Transverse colon (tissue), 4 donors: ENCODE measurements around the gene PARP1. TPM values are rescaled to one million over a fixed set of nuclear protein-coding genes. Genes with fewer than 3 reads are reported as not detected.

Experiments
- DNase-seq: peaks from one replicate; pipeline ENCODE4 v3.0.0-alpha.2; 2019
- H3K27ac ChIP-seq, 4 donors: fragments of 200-600 bp; sonication (generic); 2 replicates each; pipeline ENCODE4 v1.5.1; 2016 to 2018; ENCODE audit warnings: inconsistent platforms in 4 of 4
- H3K27me3 ChIP-seq: fragments of 200-600 bp; sonication (generic); 2 replicates; pipeline ENCODE4 v1.5.1; 2017; ENCODE audit warnings: inconsistent platforms
- H3K36me3 ChIP-seq, 4 donors: fragments of 200-600 bp; sonication (generic); 2 replicates each; pipeline ENCODE4 v1.5.1; 2017 to 2019; ENCODE audit warnings: inconsistent platforms in 4 of 4
- H3K4me1 ChIP-seq, 4 donors: fragments of 200-600 bp; sonication (generic); 2 replicates each; pipeline ENCODE4 v1.5.1; 2017 to 2020; ENCODE audit warnings: inconsistent platforms in 4 of 4
- H3K4me3 ChIP-seq, 4 donors: fragments of 200-600 bp; sonication (generic); 1 replicate in 1 of 4; 2 replicates in 3 of 4; pipeline versions ENCODE4 v1.5.1 to v1.6.1; 2017 to 2019; ENCODE audit warnings: inconsistent platforms in 4 of 4
- H3K9me3 ChIP-seq, 2 donors: fragments of 200-600 bp; sonication (generic); 2 replicates each; pipeline ENCODE4 v1.5.1; 2017 to 2019; ENCODE audit warnings: inconsistent platforms in 2 of 2
- CTCF ChIP-seq, 5 experiments: fragments of 200-600 bp in 3 of 5; fragments of 450-650 bp in 2 of 5; sonication (generic) in 3 of 5; IDR thresholded peaks; 1 replicate in 2 of 5; 2 replicates in 3 of 5; pipeline ENCODE4 v1.5.1; 2016 to 2017; ENCODE audit warnings: antibody characterized with exemption in 5 of 5, inconsistent platforms in 3 of 5, mild to moderate bottlenecking in 2 of 5, moderate library complexity in 1 of 5
- EP300 ChIP-seq: sonication (generic); formaldehyde crosslinking; IDR thresholded peaks from one replicate; pipeline ENCODE4 v1.6.1; 2017; ENCODE audit warnings: antibody characterized with exemption, low read depth
- POLR2A ChIP-seq: fragments of 450-650 bp; IDR thresholded peaks from one replicate; pipeline ENCODE4 v1.6.1; 2016; ENCODE audit warnings: antibody characterized with exemption, mild to moderate bottlenecking, moderate library complexity
- POLR2AphosphoS5 ChIP-seq, 3 donors: sonication (generic); formaldehyde crosslinking; IDR thresholded peaks; one replicate each; pipeline ENCODE4 v1.6.1; 2016; ENCODE audit warnings: antibody characterized with exemption in 3 of 3
- WGBS, 2 donors: methylation state at CpG; one replicate each; pipeline ENCODE4 v1.1.5; 2018; ENCODE audit warnings: low coverage in 1 of 2; 5-methylcytosine and 5-hydroxymethylcytosine counted together
- in situ Hi-C, 4 donors: fragments of 200-750 bp; cut with MboI; loops; one replicate each; pipeline versions ENCODE4 v1.15.0 to v1.15.1; 2017; ENCODE audit warnings: low sequenced_read_pairs in 3 of 4, low pct_ligation_motif_present in 1 of 4, low pct_unique_long_range_greater_than_20kb in 1 of 4
- intact Hi-C: fragments of 100-400 bp; cut with DNase I; formaldehyde crosslinking; loops from one replicate; pipeline ENCODE4 v1.15.1; 2023; ENCODE audit warnings: low total_unique reads
- total RNA-seq, 4 donors: library from RNA; depleted of rRNA; stranded (reverse); fragments of >200 nt; gene quantifications; one replicate each; pipeline ENCODE4 v1.1.0, GENCODE V29; 2016

Gene PARP1
- 10 to 100 TPM; 23.2 to 74.4 (median 38.0) TPM for total RNA-seq

GRCh38 chr1:226407497-226408284 is at the start of gene PARP1:
PARP1 (minus strand) TSS chr1:226408093; CDS start chr1:226407929, 164 bp downstream.
- Histone ChIP-seq H3K27ac (peak within 1 kb of the TSS; percentile 85 to 95 (median 92)), H3K9me3 (no peaks in the 10 kb centered on the region), H3K36me3 (no peaks in the 10 kb centered on the region), H3K4me3 (peak within 1 kb of the TSS; percentile 58 to 90 (median 76)), H3K4me1 (peaks cover 17 to 45% (median 34%) of the 10 kb centered on the region in 4 donors), H3K27me3 (no peaks in the 10 kb centered on the region)
- intact Hi-C loops = no loop called here
- WGBS, 2 donors = 0 to 1% methylated on average over 11 to 55 of the region's 90 CpGs
- TF ChIP-seq POLR2A (peak; percentile 65), CTCF (IDR thresholded peaks at IDR 0.05) (peak in 4 of 5 experiments; percentile 32 to 85 (median 74)), POLR2AphosphoS5 (IDR thresholded peaks at IDR 0.05) (peak; percentile 82 to 91 (median 85)), EP300 (no peak)
- peak; percentile 90 for DNase-seq
- in situ Hi-C loops = loop anchor here in 3 of 4 donors (25.0 kb wide), 2 partner anchors 205 to 430 kb away; no protein-coding TSS in a partner anchor

GRCh38 chr1:226457307-226457712 is 49.4 kb upstream of the PARP1 start:
- no peak overlapping the region for H3K4me3 ChIP-seq
- intact Hi-C loops = no loop called here
- WGBS, 2 donors = 68 to 72% methylated on average over 5 to 14 of the region's 14 CpGs
- no peaks in the 10 kb centered on the region for H3K4me1 ChIP-seq
- H3K9me3 ChIP-seq = no peaks in the 10 kb centered on the region
- TF ChIP-seq POLR2AphosphoS5 (IDR thresholded peaks at IDR 0.05) (no peak), CTCF (IDR thresholded peaks at IDR 0.05) (peak in 1 of 5 experiments; percentile 3)
- no peaks in the 10 kb centered on the region for H3K36me3 ChIP-seq
- no peaks in the 10 kb centered on the region for H3K27me3 ChIP-seq
- in situ Hi-C loops = no loop called here
- H3K27ac ChIP-seq = no peak overlapping the region
- DNase-seq = peak; percentile 11

GRCh38 chr1:226455843-226456242 is 48.0 kb upstream of the PARP1 start:
- in situ Hi-C loops = no loop called here
- no peaks in the 10 kb centered on the region for H3K4me1 ChIP-seq
- H3K27me3 ChIP-seq = no peaks in the 10 kb centered on the region
- no peak for TF ChIP-seq POLR2A
- no peak for TF ChIP-seq EP300
- TF ChIP-seq CTCF (IDR thresholded peaks at IDR 0.05) = no peak
- TF ChIP-seq POLR2AphosphoS5 (IDR thresholded peaks at IDR 0.05) = no peak
- no peak overlapping the region for H3K27ac ChIP-seq
- H3K4me3 ChIP-seq = no peak overlapping the region
- H3K9me3 ChIP-seq = no peaks in the 10 kb centered on the region
- no peaks in the 10 kb centered on the region for H3K36me3 ChIP-seq
- DNase-seq = no peak
- intact Hi-C loops = no loop called here
- 93% methylated on average over 5 to 10 of the region's 10 CpGs for WGBS, 2 donors

- intact Hi-C loops (no loop called here), in situ Hi-C loops (no loop called here)
- no peaks in the 10 kb centered on the region for H3K4me1 ChIP-seq
- no peaks in the 10 kb centered on the region for H3K36me3 ChIP-seq
- WGBS, 2 donors = 62 to 67% methylated on average over 1 to 2 of the region's 2 CpGs
- H3K27me3 ChIP-seq = no peaks in the 10 kb centered on the region
- H3K4me3 ChIP-seq = no peak overlapping the region
- TF ChIP-seq EP300 (no peak), CTCF (IDR thresholded peaks at IDR 0.05) (no peak)
- no peak for DNase-seq
- no peak overlapping the region for H3K27ac ChIP-seq
- no peaks in the 10 kb centered on the region for H3K9me3 ChIP-seq
Observed at GRCh38 chr1:226454349-226454748, 46.5 kb upstream of the PARP1 start.
